Measurements from ENCODE around the gene DBNL.

DNA sequence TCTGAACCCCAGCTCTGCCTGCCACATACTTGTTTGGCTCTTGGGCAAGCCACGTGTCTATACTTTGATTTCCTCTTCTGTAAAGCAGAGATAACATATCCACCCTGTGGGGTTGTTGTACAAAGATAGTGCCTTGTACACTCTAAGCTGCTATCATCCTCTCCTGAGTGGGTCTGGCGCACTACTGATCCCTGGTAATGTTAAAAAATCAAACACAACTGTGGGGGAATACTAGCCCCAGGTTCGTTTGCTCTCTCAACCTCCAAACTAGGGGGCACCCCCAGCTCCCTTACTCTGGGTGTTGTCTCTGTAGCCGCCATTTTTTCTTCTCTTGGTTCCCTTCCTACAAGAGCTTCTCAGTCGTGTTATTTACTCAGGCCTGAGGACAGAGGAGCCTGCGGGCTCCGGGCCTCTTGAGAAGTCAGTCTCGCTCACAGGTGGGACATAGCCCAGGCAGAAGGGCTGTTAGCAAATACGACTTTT is 36.8 kb downstream of the DBNL start:
- TF ChIP-seq, protein P1, sequence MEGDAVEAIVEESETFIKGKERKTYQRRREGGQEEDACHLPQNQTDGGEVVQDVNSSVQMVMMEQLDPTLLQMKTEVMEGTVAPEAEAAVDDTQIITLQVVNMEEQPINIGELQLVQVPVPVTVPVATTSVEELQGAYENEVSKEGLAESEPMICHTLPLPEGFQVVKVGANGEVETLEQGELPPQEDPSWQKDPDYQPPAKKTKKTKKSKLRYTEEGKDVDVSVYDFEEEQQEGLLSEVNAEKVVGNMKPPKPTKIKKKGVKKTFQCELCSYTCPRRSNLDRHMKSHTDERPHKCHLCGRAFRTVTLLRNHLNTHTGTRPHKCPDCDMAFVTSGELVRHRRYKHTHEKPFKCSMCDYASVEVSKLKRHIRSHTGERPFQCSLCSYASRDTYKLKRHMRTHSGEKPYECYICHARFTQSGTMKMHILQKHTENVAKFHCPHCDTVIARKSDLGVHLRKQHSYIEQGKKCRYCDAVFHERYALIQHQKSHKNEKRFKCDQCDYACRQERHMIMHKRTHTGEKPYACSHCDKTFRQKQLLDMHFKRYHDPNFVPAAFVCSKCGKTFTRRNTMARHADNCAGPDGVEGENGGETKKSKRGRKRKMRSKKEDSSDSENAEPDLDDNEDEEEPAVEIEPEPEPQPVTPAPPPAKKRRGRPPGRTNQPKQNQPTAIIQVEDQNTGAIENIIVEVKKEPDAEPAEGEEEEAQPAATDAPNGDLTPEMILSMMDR (IDR thresholded peaks at IDR 0.05), result no peak
- no peak for TF ChIP-seq POLR2A (IDR thresholded peaks at IDR 0.05)
- TF ChIP-seq POLR2AphosphoS5 (IDR thresholded peaks at IDR 0.05), result no peak
